Natural killer cell treated with Interleukin-12 subunit alpha and Interleukin-12 subunit beta and Interleukin-15 and Interleukin-18, amount 100 ng/mL, for 72 hours (primary cell): Measurements from ENCODE around the gene SEC62. TPM values are rescaled to one million over a fixed set of nuclear protein-coding genes. Genes with fewer than 3 reads are reported as not detected.

Experiments
- ATAC-seq, 2 donors: fragments of 150-1000 bp; cut with Tn5 transposase in 1 of 2; sonication (Bioruptor Pico), chemical (Tn5 transposase) in 1 of 2; 2 replicates each; pipeline ENCODE4 v1.10.0; 2021
- DNase-seq: peaks from one replicate; pipeline ENCODE4 v3.0.0; 2022; ENCODE audit warnings: low spot score
- H3K27ac Mint-ChIP-seq, 2 donors: 1 replicate in 1 of 2; 2 replicates in 1 of 2; pipeline ENCODE4 v1.8.0; 2022; ENCODE audit warnings: mixed read lengths in 2 of 2, mild to moderate bottlenecking in 1 of 2, moderate library complexity in 1 of 2
- H3K27me3 Mint-ChIP-seq, 2 donors: 1 replicate in 1 of 2; 2 replicates in 1 of 2; pipeline ENCODE4 v1.8.0; 2022; ENCODE audit warnings: mixed read lengths in 2 of 2
- H3K36me3 Mint-ChIP-seq: one replicate; pipeline ENCODE4 v1.8.0; 2022; ENCODE audit warnings: mixed read lengths
- H3K4me1 Mint-ChIP-seq, 2 donors: 1 replicate in 1 of 2; 2 replicates in 1 of 2; pipeline ENCODE4 v1.8.0; 2022; ENCODE audit warnings: low read depth in 2 of 2, mixed read lengths in 2 of 2, mild to moderate bottlenecking in 1 of 2
- H3K4me3 Mint-ChIP-seq: one replicate; pipeline ENCODE4 v1.8.0; 2022; ENCODE audit warnings: mixed read lengths
- H3K9me3 Mint-ChIP-seq: 2 replicates; pipeline ENCODE4 v1.8.0; 2022; ENCODE audit warnings: mixed read lengths
- total RNA-seq, 2 donors: library from RNA; stranded (reverse); gene quantifications; one replicate each; pipeline ENCODE4 v1.2.3, GENCODE V29; 2022

SEC62 gene
- total RNA-seq, 2 donors from 2014 or later: 51.2 to 68.9 TPM

GRCh38 chr3:170043506-170043905 is 76.9 kb downstream of the SEC62 start:
- no peak for DNase-seq
- no peaks in the 10 kb centered on the region for H3K36me3 Mint-ChIP-seq
- H3K9me3 Mint-ChIP-seq: no peaks in the 10 kb centered on the region
- H3K4me1 Mint-ChIP-seq: peaks cover 3 to 6% of the 10 kb centered on the region in 2 donors
- ATAC-seq: no peak
- no peak overlapping the region for H3K4me3 Mint-ChIP-seq
- H3K27ac Mint-ChIP-seq: no peak overlapping the region
- no peaks in the 10 kb centered on the region for H3K27me3 Mint-ChIP-seq

GRCh38 chr3:170044271-170044670 is 77.7 kb downstream of the SEC62 start:
- H3K9me3 Mint-ChIP-seq: no peaks in the 10 kb centered on the region
- no peaks in the 10 kb centered on the region for H3K36me3 Mint-ChIP-seq
- ATAC-seq: no peak
- no peak overlapping the region for H3K27ac Mint-ChIP-seq
- peaks cover 3 to 6% of the 10 kb centered on the region in 2 donors for H3K4me1 Mint-ChIP-seq
- no peak overlapping the region for H3K4me3 Mint-ChIP-seq
- H3K27me3 Mint-ChIP-seq: no peaks in the 10 kb centered on the region
- no peak for DNase-seq

DNA sequence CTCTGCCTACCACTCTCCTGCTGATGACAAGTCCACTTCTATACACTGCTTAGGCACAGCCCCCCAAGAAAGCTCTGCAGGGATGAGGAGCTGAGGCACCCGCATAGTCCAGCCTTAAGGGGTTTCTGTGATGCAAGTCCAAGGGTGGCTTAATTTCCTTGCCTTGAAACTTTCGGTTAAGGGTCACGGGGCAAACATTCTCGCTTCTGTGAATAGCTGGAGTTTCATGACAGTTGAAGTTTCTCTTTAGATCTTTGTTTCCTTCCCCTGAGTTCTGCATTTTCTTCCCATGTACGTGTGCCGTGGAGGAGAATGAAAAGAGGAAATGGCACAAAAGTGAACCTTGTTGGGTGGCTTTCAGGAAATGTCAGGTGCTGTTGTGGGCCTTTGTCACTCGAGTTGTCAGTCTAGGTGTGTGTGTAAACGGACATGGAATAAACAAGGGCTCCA is 78.2 kb downstream of the SEC62 start:
- ATAC-seq (no peak), DNase-seq (no peak)
- Mint-ChIP-seq H3K27ac (no peak overlapping the region), H3K4me1 (peaks cover 3 to 6% of the 10 kb centered on the region in 2 donors), H3K9me3 (no peaks in the 10 kb centered on the region), H3K4me3 (peak overlapping the region; percentile 50), H3K36me3 (no peaks in the 10 kb centered on the region), H3K27me3 (no peaks in the 10 kb centered on the region)

DNA sequence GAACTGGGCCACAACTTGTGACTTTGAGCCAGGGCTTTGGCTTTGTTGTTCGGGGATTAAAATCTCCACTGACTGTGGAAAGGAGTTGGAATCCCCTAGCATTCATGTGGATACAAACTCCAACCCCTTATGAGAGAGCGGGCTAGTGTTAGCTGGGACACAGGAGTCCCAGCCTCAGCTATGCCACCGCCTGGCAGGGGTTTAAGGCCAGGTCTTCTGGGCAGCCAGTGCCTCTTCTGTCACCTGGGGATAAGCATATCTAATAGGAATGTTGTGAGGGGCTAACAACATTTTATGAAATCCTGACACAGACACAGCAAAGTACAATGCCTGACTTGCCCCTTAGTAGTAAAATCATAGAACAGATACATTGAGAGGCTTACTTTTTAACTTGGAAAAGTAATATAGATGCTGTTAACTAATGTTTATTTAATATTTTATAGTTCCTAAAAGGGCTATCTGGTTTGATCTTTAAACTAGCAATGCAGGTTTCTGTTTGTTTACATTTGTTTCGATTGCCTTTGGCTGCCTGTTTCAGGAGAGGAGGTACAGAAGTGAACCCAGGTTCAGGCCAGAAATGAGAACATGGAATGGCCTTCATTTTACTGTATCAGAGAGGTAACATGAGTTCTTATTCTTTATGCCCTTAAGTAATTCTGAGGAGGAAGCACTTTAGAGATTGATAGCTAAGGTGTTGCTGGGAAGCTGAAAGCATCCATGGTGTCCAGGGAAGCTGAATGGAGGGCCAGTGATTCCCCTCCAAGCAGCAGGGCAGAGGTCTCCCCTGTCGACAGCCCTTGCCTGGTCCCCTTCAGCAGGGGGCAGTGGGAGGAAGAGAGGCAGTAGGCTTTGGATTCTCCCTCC is 79.9 kb downstream of the SEC62 start:
- Mint-ChIP-seq H3K4me1 (peaks cover 3 to 6% of the 10 kb centered on the region in 2 donors), H3K27ac (no peak overlapping the region), H3K4me3 (no peak overlapping the region), H3K9me3 (no peaks in the 10 kb centered on the region), H3K36me3 (no peaks in the 10 kb centered on the region), H3K27me3 (no peaks in the 10 kb centered on the region)
- no peak for ATAC-seq
- no peak for DNase-seq

DNA sequence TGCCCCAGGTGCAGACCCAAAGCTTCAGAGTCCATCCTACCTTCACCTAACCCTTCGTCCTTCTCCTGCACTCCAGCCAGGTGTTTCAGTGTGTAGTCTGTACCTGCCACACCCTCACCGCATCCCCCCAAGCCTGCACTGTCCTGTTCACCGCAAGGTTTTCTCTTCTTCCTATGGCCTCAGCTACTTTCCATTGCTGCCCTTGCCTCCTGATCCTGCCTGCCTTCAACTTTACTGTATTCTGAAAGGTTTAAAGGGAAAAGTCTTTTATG is 80.5 kb downstream of the SEC62 start:
- DNase-seq (no peak), ATAC-seq (no peak)
- H3K4me1 Mint-ChIP-seq: peaks cover 3 to 6% of the 10 kb centered on the region in 2 donors
- no peak overlapping the region for H3K4me3 Mint-ChIP-seq
- no peaks in the 10 kb centered on the region for H3K9me3 Mint-ChIP-seq
- no peak overlapping the region for H3K27ac Mint-ChIP-seq
- H3K27me3 Mint-ChIP-seq: no peaks in the 10 kb centered on the region
- H3K36me3 Mint-ChIP-seq: no peaks in the 10 kb centered on the region

Other genes starting within 250 kb of the SEC62 start
- gene TERC, start 201.7 kb upstream of the SEC62 start, total RNA-seq: 10 to 100 TPM in 1 of 2 donors, not detected in 1; 18.6 TPM
- gene ACTRT3, start 197.2 kb upstream of the SEC62 start, total RNA-seq: 1 to 10 TPM; 1.5 to 2.0 TPM
- gene MYNN, start 193.4 kb upstream of the SEC62 start, total RNA-seq: 10 to 100 TPM; 14.0 to 14.5 TPM
- gene LRRIQ4, start 153.9 kb upstream of the SEC62 start, total RNA-seq: not detected
- gene LRRC34, start 153.9 kb upstream of the SEC62 start, total RNA-seq: under 1 TPM; 0.38 to 0.50 TPM
- gene LRRC31, start 96.9 kb upstream of the SEC62 start, total RNA-seq: not detected
- gene SAMD7, start 55.2 kb upstream of the SEC62 start, total RNA-seq: not detected
- gene GPR160, start 71.2 kb downstream of the SEC62 start, total RNA-seq: 10 to 100 TPM; 12.1 to 12.4 TPM
- 10 to 100 TPM; 53.2 to 77.6 TPM for gene PHC3, start 214.9 kb downstream of the SEC62 start, total RNA-seq